Fibroblast of lung (primary cell): ENCODE data around the gene ZNF480.

Experiments used
- CTCF ChIP-seq, 2 donors: IDR thresholded peaks in 1 of 2; conservative IDR thresholded peaks in 1 of 2; 1 replicate in 1 of 2; 2 replicates in 1 of 2; pipeline ENCODE4 v1.5.1; 2011 to 2012; ENCODE audit warnings: low read length in 2 of 2, control low read depth in 1 of 2, inconsistent platforms in 1 of 2, low read depth in 1 of 2, mild to moderate bottlenecking in 1 of 2
- EZH2 ChIP-seq: IDR thresholded peaks from 2 replicates; pipeline ENCODE4 v1.5.1; 2012; ENCODE audit warnings: low read length, control low read depth, mild to moderate bottlenecking; ENCODE audit errors: missing control alignments

- TF ChIP-seq CTCF (conservative IDR thresholded peaks at IDR 0.05 in 1 of 2, IDR thresholded peaks at IDR 0.05 in 1 of 2; ENCODE audit: low read depth in 1 of 2, low read length in 2 of 2) (no peak), EZH2 (no peak)
These were observed 10.7 kb upstream of the ZNF480 start for GRCh38 chr19:52286256-52286655.
